DMS153 treated with DMSO at 0.1 percent for 48 hours (cell line): Measurements from ENCODE around the gene WIPF3.

Experiments used
- DNase-seq: peaks from one replicate; lab custom pipeline; 2025; ENCODE audit not compliant: unreplicated experiment; lab: John Stamatoyannopoulos, UW

Gene WIPF3

GRCh38 chr7:29906200-29907022, 100.1 kb downstream of the WIPF3 start:
- no peak for DNase-seq

DNA sequence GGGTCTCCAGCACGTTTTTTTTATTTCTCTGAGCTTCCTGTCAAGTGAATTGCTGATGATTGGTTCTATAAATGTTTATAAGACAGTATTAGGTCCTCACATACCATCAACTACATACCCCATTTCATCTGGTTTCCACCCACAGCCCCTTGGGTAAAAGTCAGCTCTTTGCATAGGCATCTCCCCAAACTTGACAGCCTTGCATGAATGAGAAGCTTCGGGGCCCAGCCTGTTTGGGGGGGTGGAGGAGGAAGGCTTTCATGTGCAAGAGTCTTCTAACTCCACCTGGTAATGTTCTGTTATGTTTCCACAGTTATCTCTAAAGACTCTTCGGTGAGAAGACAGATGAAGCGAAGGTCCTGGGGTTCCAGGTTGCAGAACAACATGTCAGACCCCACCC, 107.9 kb downstream of the WIPF3 start:
- DNase-seq = no peak

DNA sequence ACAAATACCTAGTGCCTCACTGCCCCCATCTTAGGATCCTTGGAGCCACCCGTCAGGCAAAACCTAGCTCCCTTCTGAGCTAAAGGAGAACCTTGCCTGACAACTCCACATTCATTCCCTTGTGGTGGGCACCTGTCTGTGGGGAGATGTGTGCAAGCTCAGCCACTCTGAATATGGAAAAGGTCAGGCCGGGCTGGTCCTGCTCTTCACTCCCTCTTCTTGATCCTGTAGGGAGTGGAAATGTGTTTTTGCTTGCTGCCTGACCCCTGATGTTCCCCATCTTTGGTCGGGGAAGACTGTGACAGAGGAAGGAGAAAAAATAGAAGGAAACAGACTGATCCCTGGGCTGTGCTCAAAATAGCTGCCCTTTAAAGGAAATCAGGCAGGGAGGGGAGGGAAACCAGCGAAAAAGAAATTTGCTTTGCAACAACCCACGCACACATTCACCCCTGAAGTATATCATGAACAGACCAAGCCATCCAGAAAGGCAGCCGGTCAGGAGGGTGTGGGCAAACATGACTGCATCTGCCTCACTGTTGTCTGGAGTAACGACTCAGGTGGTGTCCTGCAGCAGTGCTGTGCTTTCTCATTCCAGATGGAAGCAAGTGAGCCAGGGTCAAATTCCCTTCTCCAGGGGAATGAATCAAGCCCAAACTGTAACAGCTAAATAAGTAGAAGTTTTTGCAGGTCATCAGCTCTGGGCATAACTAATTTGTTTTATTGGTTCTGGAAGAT, 109.3 kb downstream of the WIPF3 start:
- DNase-seq = no peak

GRCh38 chr7:29917641-29918040, 111.3 kb downstream of the WIPF3 start:
- DNase-seq = no peak

- DNase-seq = no peak
Observed at GRCh38 chr7:29918850-29919249, 112.5 kb downstream of the WIPF3 start.

DNA sequence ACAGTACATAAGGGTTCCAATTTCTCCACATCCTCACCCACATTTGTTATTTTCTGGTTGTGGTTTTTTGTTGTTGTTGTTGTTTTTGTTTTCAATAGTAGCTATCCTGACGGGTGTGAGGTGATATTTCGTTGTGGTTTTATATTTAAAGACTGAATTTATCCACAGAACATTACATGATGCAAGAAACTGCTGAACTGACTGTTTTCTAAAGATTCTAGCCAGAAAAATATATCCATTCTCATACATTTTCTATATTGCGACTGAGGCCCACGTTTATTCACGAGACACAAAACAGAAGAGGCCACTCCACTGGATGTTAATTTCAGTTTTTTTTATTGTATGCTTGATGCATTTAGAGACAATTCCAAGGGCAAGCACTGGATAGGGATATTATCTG, 113.5 kb downstream of the WIPF3 start:
- DNase-seq = no peak

GRCh38 chr7:29920491-29920890, 114.2 kb downstream of the WIPF3 start:
- DNase-seq = no peak

DNA sequence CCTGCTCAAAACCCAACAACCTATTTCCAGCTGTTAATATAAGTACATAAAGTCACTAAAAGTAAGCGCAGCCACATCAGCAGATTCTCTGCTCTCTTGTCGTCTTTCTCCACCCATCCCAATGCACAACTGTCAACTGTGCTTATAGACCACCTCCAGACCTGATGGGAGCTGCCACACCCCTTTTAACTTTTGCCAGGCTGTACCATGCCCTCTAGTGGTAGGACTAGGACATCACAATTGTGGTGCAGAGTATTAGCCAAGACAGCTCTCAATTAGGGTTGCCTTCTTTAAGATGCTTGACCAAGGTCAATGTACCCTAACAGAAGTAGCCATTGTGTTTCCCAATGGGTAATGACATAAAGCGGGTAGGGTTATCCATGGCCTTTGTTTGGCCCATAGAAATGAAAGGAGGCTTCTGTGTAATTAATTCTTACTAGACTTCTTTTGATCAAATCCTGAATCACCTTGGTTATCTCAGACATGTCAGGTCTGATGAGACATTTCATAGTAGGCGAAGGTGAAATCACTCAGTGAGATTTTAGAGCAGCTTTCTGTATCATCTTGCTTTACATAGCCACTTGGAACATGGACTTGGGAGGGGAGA, 115.2 kb downstream of the WIPF3 start:
- peak; percentile 81 for DNase-seq

- DNase-seq = no peak
Observed at GRCh38 chr7:29922921-29923700, 116.8 kb downstream of the WIPF3 start.

DNA sequence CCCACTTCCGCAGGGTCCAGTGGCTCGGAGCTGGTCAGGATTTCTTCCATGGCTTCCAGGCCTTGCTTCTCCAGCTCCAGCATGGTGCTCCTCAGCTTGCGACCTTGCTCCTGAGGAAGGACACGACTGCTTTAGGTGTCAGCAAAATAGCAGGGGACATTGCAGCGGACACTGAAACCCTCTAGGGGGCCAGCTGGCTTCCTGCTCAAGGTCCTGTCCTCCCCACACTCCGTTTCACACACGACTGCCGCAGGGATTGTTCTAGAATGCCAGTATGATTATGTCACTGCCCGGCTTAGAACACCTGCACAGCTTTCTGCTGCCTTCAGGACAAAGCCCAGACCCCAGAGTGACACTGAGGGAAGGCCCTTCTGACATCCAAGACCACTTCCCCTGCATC, 117.7 kb downstream of the WIPF3 start:
- DNase-seq = no peak

DNA sequence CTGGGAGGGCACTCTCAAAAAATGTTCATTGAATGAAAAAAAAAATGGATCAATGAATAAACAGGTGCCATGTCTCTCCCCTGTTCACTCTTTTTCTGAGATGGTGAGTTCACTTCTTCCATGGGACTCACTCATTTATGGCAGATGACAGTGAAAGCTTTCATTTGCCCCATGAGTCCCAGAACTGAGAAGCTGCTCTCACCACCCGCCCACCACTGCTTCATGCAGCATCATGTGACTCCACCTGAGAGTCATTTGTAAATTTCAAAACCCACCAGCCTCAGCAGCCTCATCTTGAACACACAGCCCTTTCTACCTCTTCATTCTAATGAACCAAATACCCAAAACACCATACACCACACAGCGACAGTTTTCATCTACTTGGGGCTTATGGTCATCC, 118.4 kb downstream of the WIPF3 start:
- no peak for DNase-seq

DNA sequence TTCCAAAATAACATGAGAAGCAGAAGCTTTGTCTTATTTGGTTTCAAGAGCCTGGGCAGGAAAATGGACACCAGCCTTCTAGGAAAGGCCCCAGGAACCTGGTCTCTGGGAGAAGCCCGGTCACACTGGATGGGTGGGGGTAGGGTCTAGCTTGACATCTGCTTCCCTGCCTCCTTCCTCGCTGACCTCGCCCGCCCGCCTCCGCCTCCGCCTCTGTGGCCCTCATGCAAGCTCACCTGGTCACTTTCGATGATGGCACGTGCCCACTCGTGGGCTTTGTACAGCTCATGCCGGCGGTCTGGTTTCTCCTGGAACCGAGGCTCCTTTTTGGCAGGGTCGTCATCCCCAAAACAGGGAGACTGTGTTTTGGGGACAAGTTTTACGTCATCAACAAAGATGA, 119.9 kb downstream of the WIPF3 start:
- DNase-seq = no peak

DNA sequence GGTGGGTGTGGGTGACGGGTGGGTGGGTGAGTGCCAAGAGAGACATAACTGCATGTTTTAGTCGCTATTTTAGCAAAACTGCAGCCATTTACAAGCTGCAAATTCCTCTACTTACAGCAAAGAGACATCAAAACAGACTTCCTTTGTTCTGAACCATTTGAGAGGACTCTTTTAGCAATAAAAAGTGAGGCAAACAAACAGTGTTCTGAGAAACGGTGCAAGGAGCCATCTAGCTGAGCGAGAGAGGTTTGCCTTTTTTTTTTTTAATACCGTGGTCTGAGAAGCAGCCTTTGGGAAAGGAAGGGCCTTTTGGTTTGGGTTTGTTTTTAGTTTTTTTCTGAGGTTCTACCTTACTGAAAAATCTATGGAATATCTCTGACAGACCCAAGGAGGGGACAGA, 120.4 kb downstream of the WIPF3 start:
- no peak for DNase-seq

GRCh38 chr7:29929018-29929807, 122.9 kb downstream of the WIPF3 start:
- DNase-seq = no peak

GRCh38 chr7:29935111-29935510, 128.8 kb downstream of the WIPF3 start:
- DNase-seq = no peak

DNA sequence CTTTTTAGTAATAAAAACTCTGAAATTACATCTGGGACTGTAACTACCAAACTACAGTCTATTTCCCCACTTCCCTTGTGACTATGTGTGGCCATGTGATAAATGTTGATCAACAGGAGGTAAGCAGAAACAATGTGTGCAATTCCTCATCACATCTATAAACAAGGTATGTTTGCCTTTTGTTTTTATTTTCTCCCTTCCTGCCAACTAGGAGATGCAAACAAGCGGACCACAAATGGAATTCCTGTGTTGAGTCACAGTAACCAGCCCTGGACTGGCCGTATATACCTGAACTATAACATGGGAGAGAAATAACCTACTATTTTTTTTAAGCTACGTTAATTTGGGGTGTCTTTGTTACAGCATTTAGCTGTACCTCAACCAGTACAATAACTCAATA, 130.8 kb downstream of the WIPF3 start:
- no peak for DNase-seq

DNA sequence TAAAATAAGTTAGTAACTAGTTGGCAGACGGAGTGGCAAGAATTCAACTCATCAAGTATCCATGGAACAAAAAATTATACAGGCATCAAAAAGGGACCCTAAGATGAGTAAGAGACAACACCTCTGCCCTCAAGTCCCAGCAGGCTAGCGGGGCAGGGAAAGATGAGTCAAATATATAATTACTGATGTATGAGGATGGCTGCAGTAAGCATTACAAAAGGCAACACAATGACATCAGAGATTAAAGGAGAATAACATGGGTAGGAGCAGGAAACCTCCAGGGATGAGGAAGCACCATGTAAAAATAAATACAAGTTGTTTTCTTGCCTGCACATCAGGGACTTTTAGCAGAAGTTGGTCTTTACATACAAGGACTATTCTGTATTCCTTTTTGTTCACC, 133.9 kb downstream of the WIPF3 start:
- DNase-seq = no peak

DNA sequence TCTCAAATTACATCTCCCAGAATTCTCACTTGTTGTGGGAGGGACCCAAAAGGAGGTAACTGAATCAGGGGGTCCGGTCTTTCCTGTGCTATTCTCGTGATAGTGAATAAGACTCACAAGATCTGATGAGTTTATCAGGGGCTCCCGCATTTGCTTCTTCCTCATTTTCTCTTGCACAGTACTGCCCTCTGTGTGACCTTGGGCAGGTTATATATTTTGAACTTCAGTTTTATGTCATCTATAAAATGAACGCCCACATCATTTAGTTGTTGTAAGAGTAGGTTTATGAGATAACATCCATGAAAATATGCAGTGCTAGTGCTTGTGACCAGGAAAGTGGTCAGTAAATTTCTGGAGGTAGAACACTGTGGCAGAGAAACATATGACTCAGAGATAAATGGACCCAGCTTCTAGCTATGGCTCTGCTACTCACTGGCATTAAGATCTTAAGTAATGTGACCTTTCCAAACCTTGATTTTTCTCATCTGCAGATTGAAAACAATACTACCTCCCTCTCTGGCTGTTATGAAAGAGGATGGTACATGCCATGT, 139.0 kb downstream of the WIPF3 start:
- no peak for DNase-seq

DNA sequence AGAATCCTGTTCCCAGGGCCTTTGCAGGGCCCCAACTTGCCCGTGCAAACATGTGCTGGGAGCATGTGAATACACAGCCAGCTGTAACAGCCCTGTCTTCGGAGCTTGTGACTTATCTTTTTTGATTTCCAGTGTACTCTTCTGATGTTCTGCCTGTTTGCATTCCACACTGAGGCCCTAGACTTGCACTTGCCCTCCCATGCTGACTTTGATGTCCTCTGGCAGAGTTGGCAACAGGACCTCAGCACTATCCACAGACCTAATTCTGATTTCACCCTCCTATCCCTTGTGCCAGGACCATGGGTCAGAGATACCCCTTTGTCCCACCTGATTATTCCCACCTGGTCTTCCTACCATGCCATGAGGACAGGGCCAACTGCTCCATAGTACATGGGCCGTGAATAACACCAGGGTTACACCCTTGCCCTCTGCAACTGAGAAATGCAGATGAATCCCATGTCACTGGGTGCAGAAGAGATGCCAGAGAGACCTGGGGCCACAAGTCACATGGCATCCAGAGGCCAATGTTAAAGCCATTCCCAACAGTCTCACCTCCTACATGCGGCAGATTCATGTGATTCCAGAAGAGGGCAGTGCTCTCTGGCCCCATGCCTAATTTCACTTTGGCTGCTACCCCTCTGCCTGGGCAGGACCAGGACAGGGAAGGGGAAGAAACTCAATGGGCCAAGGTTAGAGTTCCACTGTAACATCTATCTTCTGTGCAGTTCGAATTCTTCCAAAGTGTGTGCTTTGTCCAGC, 140.3 kb downstream of the WIPF3 start:
- peak; percentile 12 for DNase-seq

DNA sequence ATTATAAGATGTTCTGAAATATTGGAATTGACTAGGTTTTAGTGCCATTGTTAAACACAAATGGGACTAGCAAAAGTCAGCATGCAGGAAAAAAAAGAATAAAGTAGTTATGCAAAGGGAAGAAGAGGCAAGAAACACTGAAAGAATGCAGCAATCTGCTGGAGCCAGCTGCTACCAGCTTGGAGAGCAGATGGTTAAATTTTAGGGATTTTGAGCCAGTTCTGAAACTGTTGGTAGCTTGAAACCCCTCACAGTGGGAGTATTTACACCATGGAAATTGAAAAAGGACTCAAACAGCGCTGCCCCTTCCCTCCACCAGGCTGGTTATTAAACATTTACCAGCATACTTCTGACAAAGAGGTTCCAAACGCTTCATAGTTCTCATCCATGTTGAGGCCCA, 142.3 kb downstream of the WIPF3 start:
- no peak for DNase-seq
